ENCODE measurements around the gene CCND3. TPM values are rescaled to one million over a fixed set of nuclear protein-coding genes. Genes with fewer than 3 reads are reported as not detected.

Gene CCND3
- total RNA-seq, 1 experiment from 2014 or later: 26.6 TPM

DNA sequence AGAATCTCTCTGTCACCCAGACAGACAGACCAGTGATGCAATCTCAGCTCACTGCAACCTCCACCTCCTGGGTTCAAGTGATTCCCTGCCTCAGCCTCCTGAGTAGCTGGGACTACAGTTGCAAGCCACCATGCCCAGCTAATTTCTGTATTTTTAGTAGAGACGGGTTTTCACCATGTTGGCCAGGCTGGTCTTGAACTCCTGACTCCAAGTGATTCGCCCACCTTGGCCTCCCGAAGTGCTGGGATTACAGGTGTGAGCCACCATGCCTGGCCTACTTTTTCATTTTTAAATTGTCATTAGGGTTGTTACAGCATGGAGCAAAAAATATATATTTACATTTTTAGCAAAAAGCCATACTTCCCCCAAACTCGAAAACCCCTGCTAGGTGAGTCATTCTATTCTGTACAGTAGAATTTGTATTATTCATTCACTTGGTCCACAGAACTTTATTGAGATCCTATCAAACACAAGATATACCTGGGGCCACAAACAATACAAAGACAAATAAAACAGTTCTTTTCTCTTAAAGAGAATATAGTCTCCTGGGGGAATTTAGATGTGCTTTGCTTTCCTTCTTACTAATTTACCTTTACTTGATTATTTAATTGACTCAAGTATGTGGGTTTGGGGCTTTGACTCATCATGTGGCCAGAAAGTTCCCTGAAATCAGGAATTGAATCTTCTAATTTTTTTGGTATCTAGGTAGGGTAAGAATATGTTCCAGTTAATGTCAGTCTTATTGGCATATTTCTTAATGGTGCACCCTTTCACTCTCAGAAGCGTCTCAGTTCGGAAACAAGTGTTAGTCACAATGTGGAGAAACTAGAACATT, 16.6 kb upstream of the CCND3 start:
- H3K36me3 ChIP-seq (ENCODE audit: control insufficient read depth in 1 of 2, insufficient read depth in 2 of 2, low read length in 2 of 2): no peaks in the 10 kb centered on the region
- no peaks in the 10 kb centered on the region for H3K27me3 ChIP-seq (ENCODE audit: insufficient read depth, low read length)
- CTCF ChIA-PET: no interaction called here
- DNase-seq (ENCODE audit: low read depth, low spot score) (no peak), ATAC-seq (no peak)
- no TSS peak for BruUV-seq (replicated peaks)
- TF ChIP-seq, protein P1, sequence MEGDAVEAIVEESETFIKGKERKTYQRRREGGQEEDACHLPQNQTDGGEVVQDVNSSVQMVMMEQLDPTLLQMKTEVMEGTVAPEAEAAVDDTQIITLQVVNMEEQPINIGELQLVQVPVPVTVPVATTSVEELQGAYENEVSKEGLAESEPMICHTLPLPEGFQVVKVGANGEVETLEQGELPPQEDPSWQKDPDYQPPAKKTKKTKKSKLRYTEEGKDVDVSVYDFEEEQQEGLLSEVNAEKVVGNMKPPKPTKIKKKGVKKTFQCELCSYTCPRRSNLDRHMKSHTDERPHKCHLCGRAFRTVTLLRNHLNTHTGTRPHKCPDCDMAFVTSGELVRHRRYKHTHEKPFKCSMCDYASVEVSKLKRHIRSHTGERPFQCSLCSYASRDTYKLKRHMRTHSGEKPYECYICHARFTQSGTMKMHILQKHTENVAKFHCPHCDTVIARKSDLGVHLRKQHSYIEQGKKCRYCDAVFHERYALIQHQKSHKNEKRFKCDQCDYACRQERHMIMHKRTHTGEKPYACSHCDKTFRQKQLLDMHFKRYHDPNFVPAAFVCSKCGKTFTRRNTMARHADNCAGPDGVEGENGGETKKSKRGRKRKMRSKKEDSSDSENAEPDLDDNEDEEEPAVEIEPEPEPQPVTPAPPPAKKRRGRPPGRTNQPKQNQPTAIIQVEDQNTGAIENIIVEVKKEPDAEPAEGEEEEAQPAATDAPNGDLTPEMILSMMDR (IDR thresholded peaks at IDR 0.05 in 2 of 3, conservative IDR thresholded peaks at IDR 0.05 in 1 of 3; ENCODE audit: borderline replicate concordance in 1 of 3, insufficient read depth in 1 of 3, low read depth in 2 of 3, low read length in 2 of 3): no peak
- TF ChIP-seq EZH2 (IDR thresholded peaks at IDR 0.05) (no peak), ELF1 (IDR thresholded peaks at IDR 0.05; ENCODE audit: borderline replicate concordance, low read depth) (no peak), YY1 (IDR thresholded peaks at IDR 0.05; ENCODE audit: extremely low read depth, insufficient replicate concordance, low read depth, low read length) (no peak), EZH2phosphoT487 (IDR thresholded peaks at IDR 0.05; ENCODE audit: borderline replicate concordance) (no peak), SIN3A (IDR thresholded peaks at IDR 0.05; ENCODE audit: low read depth) (no peak), ZFX (IDR thresholded peaks at IDR 0.05) (no peak)
- TF ChIP-seq, protein P2, sequence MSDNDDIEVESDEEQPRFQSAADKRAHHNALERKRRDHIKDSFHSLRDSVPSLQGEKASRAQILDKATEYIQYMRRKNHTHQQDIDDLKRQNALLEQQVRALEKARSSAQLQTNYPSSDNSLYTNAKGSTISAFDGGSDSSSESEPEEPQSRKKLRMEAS (IDR thresholded peaks at IDR 0.05): no peak
- TF ChIP-seq, protein P3, sequence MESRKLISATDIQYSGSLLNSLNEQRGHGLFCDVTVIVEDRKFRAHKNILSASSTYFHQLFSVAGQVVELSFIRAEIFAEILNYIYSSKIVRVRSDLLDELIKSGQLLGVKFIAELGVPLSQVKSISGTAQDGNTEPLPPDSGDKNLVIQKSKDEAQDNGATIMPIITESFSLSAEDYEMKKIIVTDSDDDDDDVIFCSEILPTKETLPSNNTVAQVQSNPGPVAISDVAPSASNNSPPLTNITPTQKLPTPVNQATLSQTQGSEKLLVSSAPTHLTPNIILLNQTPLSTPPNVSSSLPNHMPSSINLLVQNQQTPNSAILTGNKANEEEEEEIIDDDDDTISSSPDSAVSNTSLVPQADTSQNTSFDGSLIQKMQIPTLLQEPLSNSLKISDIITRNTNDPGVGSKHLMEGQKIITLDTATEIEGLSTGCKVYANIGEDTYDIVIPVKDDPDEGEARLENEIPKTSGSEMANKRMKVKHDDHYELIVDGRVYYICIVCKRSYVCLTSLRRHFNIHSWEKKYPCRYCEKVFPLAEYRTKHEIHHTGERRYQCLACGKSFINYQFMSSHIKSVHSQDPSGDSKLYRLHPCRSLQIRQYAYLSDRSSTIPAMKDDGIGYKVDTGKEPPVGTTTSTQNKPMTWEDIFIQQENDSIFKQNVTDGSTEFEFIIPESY (IDR thresholded peaks at IDR 0.05; ENCODE audit: extremely low read depth, insufficient replicate concordance, low read length): no peak
- TF ChIP-seq, protein P4, sequence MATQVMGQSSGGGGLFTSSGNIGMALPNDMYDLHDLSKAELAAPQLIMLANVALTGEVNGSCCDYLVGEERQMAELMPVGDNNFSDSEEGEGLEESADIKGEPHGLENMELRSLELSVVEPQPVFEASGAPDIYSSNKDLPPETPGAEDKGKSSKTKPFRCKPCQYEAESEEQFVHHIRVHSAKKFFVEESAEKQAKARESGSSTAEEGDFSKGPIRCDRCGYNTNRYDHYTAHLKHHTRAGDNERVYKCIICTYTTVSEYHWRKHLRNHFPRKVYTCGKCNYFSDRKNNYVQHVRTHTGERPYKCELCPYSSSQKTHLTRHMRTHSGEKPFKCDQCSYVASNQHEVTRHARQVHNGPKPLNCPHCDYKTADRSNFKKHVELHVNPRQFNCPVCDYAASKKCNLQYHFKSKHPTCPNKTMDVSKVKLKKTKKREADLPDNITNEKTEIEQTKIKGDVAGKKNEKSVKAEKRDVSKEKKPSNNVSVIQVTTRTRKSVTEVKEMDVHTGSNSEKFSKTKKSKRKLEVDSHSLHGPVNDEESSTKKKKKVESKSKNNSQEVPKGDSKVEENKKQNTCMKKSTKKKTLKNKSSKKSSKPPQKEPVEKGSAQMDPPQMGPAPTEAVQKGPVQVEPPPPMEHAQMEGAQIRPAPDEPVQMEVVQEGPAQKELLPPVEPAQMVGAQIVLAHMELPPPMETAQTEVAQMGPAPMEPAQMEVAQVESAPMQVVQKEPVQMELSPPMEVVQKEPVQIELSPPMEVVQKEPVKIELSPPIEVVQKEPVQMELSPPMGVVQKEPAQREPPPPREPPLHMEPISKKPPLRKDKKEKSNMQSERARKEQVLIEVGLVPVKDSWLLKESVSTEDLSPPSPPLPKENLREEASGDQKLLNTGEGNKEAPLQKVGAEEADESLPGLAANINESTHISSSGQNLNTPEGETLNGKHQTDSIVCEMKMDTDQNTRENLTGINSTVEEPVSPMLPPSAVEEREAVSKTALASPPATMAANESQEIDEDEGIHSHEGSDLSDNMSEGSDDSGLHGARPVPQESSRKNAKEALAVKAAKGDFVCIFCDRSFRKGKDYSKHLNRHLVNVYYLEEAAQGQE (IDR thresholded peaks at IDR 0.05; ENCODE audit: low read depth): no peak
- H3K4me2 ChIP-seq (ENCODE audit: low read length): no peak overlapping the region
- H3K9me3 ChIP-seq (ENCODE audit: control insufficient read depth in 1 of 2, insufficient read depth in 1 of 2, low read depth in 1 of 2, low read length in 2 of 2): no peaks in the 10 kb centered on the region
- H3K79me2 ChIP-seq (ENCODE audit: insufficient read depth, low read length): no peaks in the 10 kb centered on the region
- H3K9me2 ChIP-seq (ENCODE audit: insufficient read depth): no peaks in the 10 kb centered on the region
- POLR2A ChIA-PET: no interaction called here
- intact Hi-C loops (cut with micrococcal nuclease): no loop called here
- H3K27ac ChIP-seq (ENCODE audit: low read depth, low read length): no peak overlapping the region
- RAD21 ChIA-PET (ENCODE audit: low non-redundant PET in 1 of 2, low total read pairs in 2 of 2, uncharacterized antibody in 2 of 2, unreplicated experiment in 2 of 2): no interaction called here
- H3K9ac ChIP-seq (ENCODE audit: low read length): no peak overlapping the region
- no peaks in the 10 kb centered on the region for H4K20me1 ChIP-seq (ENCODE audit: insufficient read depth)
- no peak overlapping the region for H2AFZ ChIP-seq (ENCODE audit: low read depth, low read length, poor library complexity, severe bottlenecking)
- H3K4me3 ChIP-seq (replicated peaks in 1 of 2; ENCODE audit: low read depth in 1 of 2, low read length in 2 of 2): no peak overlapping the region
- H3K4me1 ChIP-seq (ENCODE audit: control insufficient read depth in 1 of 2, insufficient read depth in 2 of 2, low read length in 2 of 2): peaks cover 0 to 7% of the 10 kb centered on the region in 2 experiments; a peak in 1 of 4 replicates

Measured in HCT116 (cell line).